ENCODE data around the gene UFD1. TPM values are rescaled to one million over a fixed set of nuclear protein-coding genes. Genes with fewer than 3 reads are reported as not detected.
A peak's percentile ranks its signal among the peaks of the same experiment; 100 is the strongest.

Gene UFD1
- total RNA-seq, 1 experiment from 2014 or later: 74.4 TPM

DNA sequence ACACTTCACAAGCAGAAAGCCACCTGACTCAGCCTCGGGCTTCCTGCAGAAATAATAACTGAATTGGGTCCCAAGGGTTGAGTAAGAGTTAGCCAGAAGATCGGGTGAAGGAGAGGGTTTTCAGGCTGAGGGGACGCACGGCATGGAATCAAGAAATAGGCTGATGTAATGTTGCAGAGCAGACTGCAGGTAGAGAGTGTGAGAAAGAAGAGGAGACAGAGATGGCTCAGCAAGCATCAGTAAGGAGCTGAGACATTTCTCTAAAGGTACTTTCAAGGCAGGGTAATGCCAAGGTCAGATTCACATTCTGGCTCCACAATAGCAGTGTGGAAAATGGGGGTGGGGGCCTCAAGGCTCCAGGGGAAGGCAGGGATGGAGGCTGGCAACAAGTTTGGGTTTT, 66.1 kb downstream of the UFD1 start:
- peaks cover 16 to 29% (median 20%) of the 10 kb centered on the region in 3 experiments; a peak in 6 of 7 replicates for H3K36me3 Mint-ChIP-seq (ENCODE audit: insufficient read depth in 1 of 3, low read depth in 3 of 3)
- Histone ChIP-seq H3K9ac (ENCODE audit: extremely low read depth, insufficient read length, low read length) (no peak overlapping the region), H3K27me3 (ENCODE audit: insufficient read depth, low read length) (no peaks in the 10 kb centered on the region), H3T11ph (ENCODE audit: low read length) (no peak overlapping the region), H3K56ac (ENCODE audit: insufficient read length, low read depth, low read length) (no peak overlapping the region), H4K20me1 (ENCODE audit: control insufficient read depth, insufficient read depth, insufficient read length) (no peaks in the 10 kb centered on the region), H3K23ac (ENCODE audit: insufficient read length, low read depth, low read length) (no peak overlapping the region), H3K79me2 (ENCODE audit: insufficient read depth, low read length) (peaks cover 15% of the 10 kb centered on the region; the same call in 1 of the 2 replicates), H2BK5ac (ENCODE audit: insufficient read length, low read length) (no peak overlapping the region), H2AFZ (ENCODE audit: low read length) (no peak overlapping the region), H3K4ac (ENCODE audit: low read depth, low read length) (no peak overlapping the region), H3K14ac (ENCODE audit: insufficient read depth, low read length) (no peak overlapping the region), H2BK12ac (ENCODE audit: insufficient read length, low read depth, low read length) (no peak overlapping the region), H3K4me1 (ENCODE audit: insufficient read depth, low read length) (no peaks in the 10 kb centered on the region), H3K9me3 (ENCODE audit: control insufficient read depth, low read depth, low read length) (no peaks in the 10 kb centered on the region), H3K23me2 (ENCODE audit: insufficient read length, low read depth, low read length, poor library complexity, severe bottlenecking) (no peaks in the 10 kb centered on the region), H2BK120ac (ENCODE audit: low read depth, low read length, poor library complexity, severe bottlenecking) (no peak overlapping the region), H3K18ac (ENCODE audit: insufficient read length, low read depth, low read length) (no peak overlapping the region), H4K5ac (ENCODE audit: insufficient read length, low read depth, low read length) (no peak overlapping the region), H2BK15ac (ENCODE audit: low read depth, low read length) (no peak overlapping the region), H4K91ac (ENCODE audit: insufficient read length, low read depth, low read length) (no peak overlapping the region), H3K79me1 (ENCODE audit: insufficient read depth, low read depth, low read length, poor library complexity, severe bottlenecking) (peaks cover 2% of the 10 kb centered on the region), H3K27ac (ENCODE audit: insufficient read length, low read depth, low read length) (no peak overlapping the region), H4K8ac (replicated peaks; ENCODE audit: insufficient read length, low read depth, low read length) (no peak overlapping the region), H2BK20ac (ENCODE audit: low read depth, low read length, poor library complexity, severe bottlenecking) (no peak overlapping the region), H3K4me2 (ENCODE audit: insufficient read depth, insufficient read length, low read length) (no peak overlapping the region), H2AK5ac (ENCODE audit: insufficient read length, low read length) (no peak overlapping the region)
- no peak for TF ChIP-seq CTCF (conservative IDR thresholded peaks at IDR 0.05)
- WGBS (ENCODE audit: extremely low coverage, insufficient read length, low lambda C conversion rate): no CpG with 5 or more reads among the region's 4 CpGs
- peaks cover 0 to 3% of the 10 kb centered on the region in 2 experiments; a peak in 2 of 5 replicates for H3K9me3 Mint-ChIP-seq
- H3K27me3 Mint-ChIP-seq (ENCODE audit: low read depth): no peaks in the 10 kb centered on the region
- peaks cover 4 to 12% of the 10 kb centered on the region in 2 experiments for H3K4me1 Mint-ChIP-seq
- DNase-seq: no peak
- no peak overlapping the region for H3K4me3 Mint-ChIP-seq
- peak overlapping the region; percentile 31 to 86 (median 45); a peak in 6 of 7 replicates for H3K27ac Mint-ChIP-seq

Data from H9 (cell line).